Measurements from ENCODE around the gene LINC01488.

GRCh38 chr11:69486773-69487291 is 5.4 kb downstream of the LINC01488 start:
- TF ChIP-seq POLR2A (IDR thresholded peaks at IDR 0.05; ENCODE audit: low read length) = no peak
- no peak for TF ChIP-seq GATA1 (IDR thresholded peaks at IDR 0.05; ENCODE audit: low read depth, low read length)

All from erythroblast (primary cell).